ENCODE measurements around the gene WAC.

DNA sequence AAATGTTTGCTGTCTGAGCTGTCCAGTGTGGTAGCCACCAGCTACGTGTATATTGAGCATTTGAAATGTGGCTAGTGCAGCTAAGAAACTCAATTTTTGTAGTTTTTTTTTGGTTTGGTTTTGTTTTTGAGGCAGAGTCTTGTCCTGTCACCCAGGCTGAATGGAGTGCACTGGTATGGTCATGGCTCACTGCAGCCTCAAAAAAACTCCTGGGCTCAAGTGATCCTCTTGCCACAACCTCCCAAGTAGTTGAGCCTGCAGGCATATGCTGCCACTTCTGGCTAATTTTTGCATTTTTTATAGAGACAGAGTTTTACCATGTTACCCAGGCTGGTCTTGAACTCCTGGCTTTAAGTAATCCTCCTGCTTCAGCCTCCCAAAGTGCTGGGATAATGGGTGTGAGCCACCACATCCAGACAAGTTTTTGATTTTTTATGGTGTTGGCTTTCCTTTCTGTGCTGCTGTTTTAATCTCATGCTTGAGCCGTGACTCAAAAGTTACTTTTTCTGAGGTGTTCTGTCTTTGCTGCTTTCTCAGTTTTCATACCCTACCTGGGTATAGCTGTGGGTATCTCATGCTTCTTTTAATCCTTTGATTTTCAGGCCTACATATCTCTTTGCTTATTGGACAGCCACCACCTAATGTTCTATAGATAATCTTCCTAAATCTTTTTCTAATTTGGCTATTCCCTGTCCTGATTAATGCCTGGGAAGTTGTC is 16.0 kb downstream of the WAC start:
- TF ChIP-seq, protein P1, sequence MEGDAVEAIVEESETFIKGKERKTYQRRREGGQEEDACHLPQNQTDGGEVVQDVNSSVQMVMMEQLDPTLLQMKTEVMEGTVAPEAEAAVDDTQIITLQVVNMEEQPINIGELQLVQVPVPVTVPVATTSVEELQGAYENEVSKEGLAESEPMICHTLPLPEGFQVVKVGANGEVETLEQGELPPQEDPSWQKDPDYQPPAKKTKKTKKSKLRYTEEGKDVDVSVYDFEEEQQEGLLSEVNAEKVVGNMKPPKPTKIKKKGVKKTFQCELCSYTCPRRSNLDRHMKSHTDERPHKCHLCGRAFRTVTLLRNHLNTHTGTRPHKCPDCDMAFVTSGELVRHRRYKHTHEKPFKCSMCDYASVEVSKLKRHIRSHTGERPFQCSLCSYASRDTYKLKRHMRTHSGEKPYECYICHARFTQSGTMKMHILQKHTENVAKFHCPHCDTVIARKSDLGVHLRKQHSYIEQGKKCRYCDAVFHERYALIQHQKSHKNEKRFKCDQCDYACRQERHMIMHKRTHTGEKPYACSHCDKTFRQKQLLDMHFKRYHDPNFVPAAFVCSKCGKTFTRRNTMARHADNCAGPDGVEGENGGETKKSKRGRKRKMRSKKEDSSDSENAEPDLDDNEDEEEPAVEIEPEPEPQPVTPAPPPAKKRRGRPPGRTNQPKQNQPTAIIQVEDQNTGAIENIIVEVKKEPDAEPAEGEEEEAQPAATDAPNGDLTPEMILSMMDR (IDR thresholded peaks at IDR 0.05), result no peak
- TF ChIP-seq POLR2A (IDR thresholded peaks at IDR 0.05), result no peak

All from esophagus squamous epithelium (tissue), 4 donors.